ENCODE measurements around the gene SLC25A34.

Gene SLC25A34

GRCh38 chr1:15768388-15768787 lies 32.3 kb downstream of the SLC25A34 start:
- TF ChIP-seq CTCF (IDR thresholded peaks at IDR 0.05; ENCODE audit: low read depth, low read length, poor library complexity, severe bottlenecking) (no peak), EZH2phosphoT487 (IDR thresholded peaks at IDR 0.05; ENCODE audit: borderline replicate concordance, low read length) (no peak)
- Histone ChIP-seq H3K27ac (ENCODE audit: low read depth, low read length) (no peak overlapping the region), H3K4me1 (ENCODE audit: control insufficient read depth, low read length) (peaks cover 7% of the 10 kb centered on the region), H3K9me2 (replicated peaks; ENCODE audit: control insufficient read depth, low read length) (no peaks in the 10 kb centered on the region), H3K27me3 (ENCODE audit: control insufficient read depth, low read length) (peaks cover 9% of the 10 kb centered on the region; the same call in 1 of the 2 replicates), H3K79me2 (ENCODE audit: control insufficient read depth, low read length) (no peaks in the 10 kb centered on the region), H3K4me2 (ENCODE audit: low read length) (no peak overlapping the region), H3F3A (ENCODE audit: control insufficient read depth, insufficient read depth) (no peaks in the 10 kb centered on the region), H3K4me3 (ENCODE audit: low read length) (no peak overlapping the region), H4K20me1 (ENCODE audit: control insufficient read depth, insufficient read depth, low read depth, low read length) (peaks cover 3% of the 10 kb centered on the region; the same call in 1 of the 2 replicates), H3K9me3 (ENCODE audit: control insufficient read depth, insufficient read depth, low read length) (no peaks in the 10 kb centered on the region), H3K36me3 (ENCODE audit: control insufficient read depth, low read length) (no peaks in the 10 kb centered on the region)

- Histone ChIP-seq H3K36me3 (ENCODE audit: control insufficient read depth, low read length) (no peaks in the 10 kb centered on the region), H3K4me1 (ENCODE audit: control insufficient read depth, low read length) (peaks cover 7% of the 10 kb centered on the region), H3K4me3 (ENCODE audit: low read length) (no peak overlapping the region), H3K9me2 (replicated peaks; ENCODE audit: control insufficient read depth, low read length) (no peaks in the 10 kb centered on the region), H4K20me1 (ENCODE audit: control insufficient read depth, insufficient read depth, low read depth, low read length) (no peaks in the 10 kb centered on the region), H3K79me2 (ENCODE audit: control insufficient read depth, low read length) (no peaks in the 10 kb centered on the region), H3K27me3 (ENCODE audit: control insufficient read depth, low read length) (peaks cover 9% of the 10 kb centered on the region; the same call in 1 of the 2 replicates), H3K27ac (ENCODE audit: low read depth, low read length) (no peak overlapping the region), H3K4me2 (ENCODE audit: low read length) (no peak overlapping the region), H3F3A (ENCODE audit: control insufficient read depth, insufficient read depth) (no peaks in the 10 kb centered on the region), H3K9me3 (ENCODE audit: control insufficient read depth, insufficient read depth, low read length) (no peaks in the 10 kb centered on the region)
- no peak for TF ChIP-seq EZH2phosphoT487 (IDR thresholded peaks at IDR 0.05; ENCODE audit: borderline replicate concordance, low read length)
- no peak for TF ChIP-seq CTCF (IDR thresholded peaks at IDR 0.05; ENCODE audit: low read depth, low read length, poor library complexity, severe bottlenecking)
Observed at GRCh38 chr1:15770313-15770962, 34.4 kb downstream of the SLC25A34 start.

- no peaks in the 10 kb centered on the region for H4K20me1 ChIP-seq (ENCODE audit: control insufficient read depth, insufficient read depth, low read depth, low read length)
- H3K27ac ChIP-seq (ENCODE audit: low read depth, low read length): no peak overlapping the region
- no peaks in the 10 kb centered on the region for H3K9me2 ChIP-seq (replicated peaks; ENCODE audit: control insufficient read depth, low read length)
- TF ChIP-seq CTCF (IDR thresholded peaks at IDR 0.05; ENCODE audit: low read depth, low read length, poor library complexity, severe bottlenecking) (no peak), EZH2phosphoT487 (IDR thresholded peaks at IDR 0.05; ENCODE audit: borderline replicate concordance, low read length) (no peak)
- H3K36me3 ChIP-seq (ENCODE audit: control insufficient read depth, low read length): no peaks in the 10 kb centered on the region
- no peaks in the 10 kb centered on the region for H3F3A ChIP-seq (ENCODE audit: control insufficient read depth, insufficient read depth)
- H3K79me2 ChIP-seq (ENCODE audit: control insufficient read depth, low read length): no peaks in the 10 kb centered on the region
- H3K9me3 ChIP-seq (ENCODE audit: control insufficient read depth, insufficient read depth, low read length): no peaks in the 10 kb centered on the region
- no peaks in the 10 kb centered on the region for H3K4me1 ChIP-seq (ENCODE audit: control insufficient read depth, low read length)
- no peak overlapping the region for H3K4me2 ChIP-seq (ENCODE audit: low read length)
- H3K27me3 ChIP-seq (ENCODE audit: control insufficient read depth, low read length): peaks cover 9% of the 10 kb centered on the region; the same call in 1 of the 2 replicates
- no peak overlapping the region for H3K4me3 ChIP-seq (ENCODE audit: low read length)
Observed at GRCh38 chr1:15771836-15772515, 35.9 kb downstream of the SLC25A34 start.

All from DOHH2 (cell line).